Hindlimb muscle (tissue), 1 donor: ENCODE measurements around the gene ARID5B. TPM values are rescaled to one million over a fixed set of nuclear protein-coding genes. Genes with fewer than 3 reads are reported as not detected.

Experiments used
- DNase-seq: peaks from one replicate; pipeline ENCODE4 v3.0.0-alpha.2; 2013
- polyA plus RNA-seq: library from polyadenylated mRNA; unstranded; fragments of 120-200 nt; gene quantifications from one replicate; pipeline ENCODE4 v1.2.1, GENCODE V29; 2013; ENCODE audit not compliant: insufficient read length

Gene ARID5B
- polyA plus RNA-seq, 1 donor, result 21.1 TPM

- DNase-seq, result no peak
Observed at GRCh38 chr10:62077330-62078015, 176.0 kb downstream of the ARID5B start.

- no peak for DNase-seq
Observed at GRCh38 chr10:62079885-62080559, 178.5 kb downstream of the ARID5B start.

- DNase-seq, result no peak
Observed at GRCh38 chr10:62080905-62081304, 179.4 kb downstream of the ARID5B start.

GRCh38 chr10:62081341-62082270 is 180.1 kb downstream of the ARID5B start:
- DNase-seq, result no peak

GRCh38 chr10:62082271-62082656 is 180.8 kb downstream of the ARID5B start:
- DNase-seq, result no peak

DNA sequence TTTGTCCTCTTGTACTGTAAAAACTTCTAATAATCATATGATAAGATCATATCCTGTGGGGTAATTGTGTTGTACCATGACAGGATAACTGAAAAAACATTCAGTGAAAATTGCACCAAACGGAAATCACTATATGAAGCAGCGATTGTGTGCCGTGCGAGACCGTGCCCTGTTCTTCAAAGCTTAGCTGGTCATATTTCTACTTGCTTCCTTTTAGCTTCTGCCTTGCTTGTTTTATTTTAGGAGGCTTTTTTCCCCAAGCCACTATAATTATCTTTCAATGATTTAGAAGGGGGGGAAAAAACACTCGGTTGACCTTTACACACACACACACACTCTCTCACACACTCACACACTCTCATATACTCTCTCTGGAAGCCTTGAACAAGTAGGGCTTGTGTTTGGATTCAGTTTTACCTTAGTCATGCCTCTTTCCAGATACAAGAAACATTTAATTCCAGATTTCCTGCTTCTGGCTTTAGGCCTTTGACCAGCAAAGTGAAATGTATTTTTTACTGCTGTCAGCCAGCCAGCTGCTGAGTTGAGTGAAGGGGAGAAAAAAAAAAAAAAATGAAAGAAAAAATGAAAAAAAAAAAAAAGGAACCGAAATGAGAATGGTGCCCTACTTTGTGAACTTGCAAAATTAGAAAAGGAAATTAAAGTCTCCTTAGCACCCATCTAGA is 181.4 kb downstream of the ARID5B start:
- DNase-seq, result peak; percentile 77

GRCh38 chr10:62083412-62084267 is 182.1 kb downstream of the ARID5B start:
- DNase-seq, result peak; percentile 73

GRCh38 chr10:62084451-62084850 is 183.0 kb downstream of the ARID5B start:
- DNase-seq, result no peak

- no peak for DNase-seq
Observed at GRCh38 chr10:62085404-62085803, 183.9 kb downstream of the ARID5B start.

GRCh38 chr10:62085821-62086220 is 184.3 kb downstream of the ARID5B start:
- DNase-seq, result no peak

GRCh38 chr10:62087329-62087728 is 185.8 kb downstream of the ARID5B start:
- DNase-seq, result no peak

DNA sequence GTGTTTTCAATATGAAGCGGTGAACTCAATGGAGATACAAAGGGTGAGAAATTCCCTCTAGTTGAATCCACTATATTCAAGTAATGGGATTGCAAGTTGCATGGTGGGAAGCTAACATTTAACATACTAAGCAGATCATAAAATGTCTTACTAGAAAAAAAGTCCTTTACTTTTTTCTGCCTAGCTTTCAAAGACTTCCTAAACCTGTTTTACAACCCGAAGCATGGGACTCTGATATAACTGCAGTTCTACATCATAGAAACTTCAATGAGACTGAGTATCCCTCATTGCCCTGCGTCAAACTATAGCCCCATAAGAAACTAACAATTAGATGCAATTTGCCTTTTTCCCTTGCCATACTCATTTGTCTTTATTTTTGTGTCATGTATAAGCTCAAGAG is 187.3 kb downstream of the ARID5B start:
- no peak for DNase-seq

DNA sequence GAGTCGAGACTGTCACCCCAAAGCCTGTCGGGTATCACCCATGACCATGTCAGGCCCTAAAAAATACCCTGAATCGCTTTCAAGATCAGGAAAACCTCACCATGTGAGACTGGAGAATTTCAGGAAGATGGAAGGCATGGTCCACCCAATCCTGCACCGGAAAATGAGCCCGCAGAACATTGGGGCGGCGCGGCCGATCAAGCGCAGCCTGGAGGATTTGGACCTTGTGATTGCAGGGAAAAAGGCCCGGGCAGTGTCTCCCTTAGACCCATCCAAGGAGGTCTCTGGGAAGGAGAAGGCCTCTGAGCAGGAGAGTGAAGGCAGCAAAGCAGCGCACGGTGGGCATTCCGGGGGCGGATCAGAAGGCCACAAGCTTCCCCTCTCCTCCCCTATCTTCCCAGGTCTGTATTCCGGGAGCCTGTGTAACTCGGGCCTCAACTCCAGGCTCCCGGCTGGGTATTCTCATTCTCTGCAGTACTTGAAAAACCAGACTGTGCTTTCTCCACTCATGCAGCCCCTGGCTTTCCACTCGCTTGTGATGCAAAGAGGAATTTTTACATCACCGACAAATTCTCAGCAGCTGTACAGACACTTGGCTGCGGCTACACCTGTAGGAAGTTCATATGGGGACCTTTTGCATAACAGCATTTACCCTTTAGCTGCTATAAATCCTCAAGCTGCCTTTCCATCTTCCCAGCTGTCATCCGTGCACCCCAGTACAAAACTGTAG is 191.0 kb downstream of the ARID5B start:
- DNase-seq, result no peak

DNA sequence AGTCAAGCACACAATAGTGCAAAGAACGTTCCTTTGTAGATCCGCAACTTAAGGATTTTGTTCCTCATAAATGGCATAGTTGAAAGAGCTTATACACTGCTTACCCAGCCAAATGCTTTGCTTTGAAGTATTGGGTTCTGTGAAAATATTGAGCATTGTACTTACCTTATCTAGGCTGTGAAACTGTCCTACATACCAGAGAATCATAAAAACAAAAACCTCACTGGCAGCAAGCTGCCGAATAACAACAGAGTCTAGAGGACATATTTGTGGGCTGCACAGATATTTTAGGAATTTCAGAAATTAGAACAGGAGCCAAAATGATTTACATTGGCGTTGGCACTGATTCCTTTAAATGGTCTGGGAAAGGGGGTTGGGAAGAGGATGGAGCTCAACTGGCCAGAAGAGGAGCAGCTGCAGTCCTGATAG is 192.4 kb downstream of the ARID5B start:
- DNase-seq, result no peak

DNA sequence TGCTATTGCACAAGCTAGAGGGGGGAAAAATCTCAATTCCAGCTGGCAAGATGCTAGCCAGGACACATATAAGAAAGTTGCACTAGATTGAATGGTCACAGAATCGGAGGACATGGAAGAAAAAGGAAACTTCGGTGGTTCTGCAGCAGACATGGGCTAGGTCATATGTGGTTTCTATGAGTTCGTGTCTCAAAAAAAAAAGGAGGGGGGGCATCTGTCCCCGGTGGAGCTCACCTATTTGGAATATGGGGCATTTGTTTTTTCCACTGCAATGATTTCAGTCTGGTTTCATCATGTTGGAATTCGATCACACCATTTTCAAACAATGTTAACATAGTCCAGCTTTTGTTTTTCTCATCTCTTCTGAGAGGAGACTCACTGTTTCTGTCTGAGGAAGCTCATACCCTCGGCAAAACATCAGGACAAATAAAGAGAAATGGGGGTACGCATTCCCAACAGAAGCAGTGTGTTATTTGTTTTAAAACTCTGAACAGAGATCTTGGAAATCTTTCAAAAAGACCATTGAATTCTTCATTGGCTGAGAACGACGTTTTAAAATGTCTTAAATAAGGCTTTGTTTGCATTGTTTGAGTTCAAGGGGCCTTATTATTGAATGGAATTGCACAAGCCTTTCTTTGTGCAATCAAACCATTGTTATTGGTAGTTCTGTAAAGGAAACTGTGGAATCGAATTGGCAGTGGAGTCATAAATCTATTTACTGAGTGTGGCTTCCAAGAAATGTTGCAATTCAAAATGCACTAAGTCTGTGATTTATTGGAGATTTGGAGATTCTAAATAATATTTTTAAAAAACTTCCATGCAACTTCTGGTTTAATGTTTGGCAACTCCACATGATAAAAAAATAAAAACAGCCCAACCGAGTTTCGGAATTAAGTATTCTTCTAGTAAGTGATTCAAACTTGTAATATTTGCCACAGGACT is 194.0 kb downstream of the ARID5B start:
- peak; percentile 58 for DNase-seq

DNA sequence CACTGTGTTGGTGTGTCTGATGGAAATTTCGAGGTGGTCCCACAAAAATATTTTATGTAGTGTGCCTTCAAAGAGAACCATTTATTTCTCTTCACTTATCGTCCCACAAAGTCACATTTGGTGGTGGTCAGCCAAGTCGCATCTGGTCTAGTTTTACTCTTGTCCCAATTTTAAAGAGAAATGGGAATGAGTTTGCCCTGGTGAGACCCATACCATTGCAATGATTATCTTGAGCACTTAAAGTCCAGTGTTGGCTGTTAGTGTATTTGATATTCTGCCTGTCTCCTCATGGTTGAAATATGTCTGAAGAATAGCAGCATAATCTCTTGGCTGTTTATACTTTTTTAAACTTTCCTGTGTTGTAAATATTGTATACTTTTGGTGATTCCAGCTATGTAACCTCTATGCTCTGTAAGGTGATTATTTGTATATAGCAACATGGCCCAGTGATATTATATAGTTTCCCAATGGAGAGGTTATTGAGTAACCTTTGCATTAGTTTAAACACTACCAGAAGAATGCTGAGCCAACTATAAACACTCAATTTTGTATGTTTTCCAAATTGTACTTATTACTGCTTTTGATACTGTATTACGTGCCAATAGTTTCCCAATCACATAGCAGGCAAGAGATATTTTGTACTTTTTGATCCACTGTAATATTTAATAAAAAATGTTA is 194.9 kb downstream of the ARID5B start:
- no peak for DNase-seq

DNA sequence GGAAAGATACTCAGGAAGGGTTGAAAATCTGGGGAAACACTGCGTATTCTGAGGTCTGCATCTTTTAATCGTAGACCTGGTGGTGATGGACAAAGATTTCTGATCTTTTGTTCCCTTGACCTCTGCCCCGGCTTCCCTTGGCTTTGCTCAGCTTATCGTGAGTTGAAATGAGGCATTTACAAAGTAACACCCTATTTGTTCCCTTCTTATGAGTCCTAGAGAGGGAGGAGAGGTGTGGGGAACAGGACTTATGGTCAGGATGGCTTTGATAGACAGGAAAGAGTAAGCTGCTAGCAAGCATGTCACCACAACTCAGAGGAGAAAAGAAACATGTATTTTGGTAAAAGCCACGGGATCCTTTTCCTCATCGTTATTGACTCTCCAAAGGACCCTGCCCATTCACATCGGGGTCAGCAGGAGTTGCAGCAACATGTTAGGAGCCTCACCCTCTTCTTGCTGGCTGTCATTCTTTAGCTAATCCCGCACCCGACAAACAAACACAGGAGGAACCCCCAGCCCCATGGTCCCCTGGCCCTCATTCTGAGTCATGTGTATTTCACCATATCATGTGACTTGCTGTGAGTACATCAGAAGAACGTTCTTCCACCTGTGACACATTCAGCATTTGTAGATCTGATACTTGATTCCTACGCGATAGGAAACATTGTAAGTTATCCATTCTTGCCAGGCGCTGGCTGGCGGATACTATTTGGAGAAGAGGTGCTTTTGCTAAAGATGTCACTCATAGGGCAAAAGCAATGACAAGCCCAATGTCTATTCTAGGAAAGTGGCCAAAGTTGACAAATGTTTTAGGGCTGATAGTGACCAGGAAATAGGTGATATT is 197.0 kb downstream of the ARID5B start:
- DNase-seq, result no peak

DNA sequence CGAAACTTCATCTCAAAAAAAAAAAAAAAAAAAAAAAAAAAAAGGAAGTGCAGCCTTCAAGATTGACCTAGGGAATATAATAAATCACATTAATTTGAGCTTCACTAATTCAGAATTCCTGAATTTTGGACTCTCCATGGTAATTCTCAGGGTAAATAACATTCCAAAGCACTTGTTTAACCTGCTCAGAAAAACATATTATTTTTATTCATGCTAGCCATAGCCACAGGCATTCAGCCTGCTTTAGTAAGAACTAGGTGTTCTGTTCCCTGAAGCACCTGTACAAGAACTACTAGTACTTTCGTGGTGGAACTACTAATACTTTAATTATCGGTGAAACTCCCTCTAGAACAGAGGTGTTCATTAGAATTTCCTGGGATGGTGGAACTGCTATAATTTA is 197.8 kb downstream of the ARID5B start:
- DNase-seq, result no peak
